Vagina (tissue), 2 donors: ENCODE measurements around the gene SPOCK2.

Experiments used
- CTCF ChIP-seq, 3 experiments: fragments of 450-650 bp in 2 of 3; fragments of 200-600 bp in 1 of 3; sonication (generic) in 1 of 3; IDR thresholded peaks; one replicate each; pipeline ENCODE4 v1.5.1; 2017 to 2019; ENCODE audit warnings: antibody characterized with exemption in 3 of 3, mild to moderate bottlenecking in 2 of 3, moderate library complexity in 2 of 3
- POLR2A ChIP-seq, 2 donors: fragments of 450-650 bp; IDR thresholded peaks; one replicate each; pipeline ENCODE4 v1.6.1; 2017; ENCODE audit warnings: antibody characterized with exemption in 2 of 2, mild to moderate bottlenecking in 2 of 2, moderate library complexity in 2 of 2

DNA sequence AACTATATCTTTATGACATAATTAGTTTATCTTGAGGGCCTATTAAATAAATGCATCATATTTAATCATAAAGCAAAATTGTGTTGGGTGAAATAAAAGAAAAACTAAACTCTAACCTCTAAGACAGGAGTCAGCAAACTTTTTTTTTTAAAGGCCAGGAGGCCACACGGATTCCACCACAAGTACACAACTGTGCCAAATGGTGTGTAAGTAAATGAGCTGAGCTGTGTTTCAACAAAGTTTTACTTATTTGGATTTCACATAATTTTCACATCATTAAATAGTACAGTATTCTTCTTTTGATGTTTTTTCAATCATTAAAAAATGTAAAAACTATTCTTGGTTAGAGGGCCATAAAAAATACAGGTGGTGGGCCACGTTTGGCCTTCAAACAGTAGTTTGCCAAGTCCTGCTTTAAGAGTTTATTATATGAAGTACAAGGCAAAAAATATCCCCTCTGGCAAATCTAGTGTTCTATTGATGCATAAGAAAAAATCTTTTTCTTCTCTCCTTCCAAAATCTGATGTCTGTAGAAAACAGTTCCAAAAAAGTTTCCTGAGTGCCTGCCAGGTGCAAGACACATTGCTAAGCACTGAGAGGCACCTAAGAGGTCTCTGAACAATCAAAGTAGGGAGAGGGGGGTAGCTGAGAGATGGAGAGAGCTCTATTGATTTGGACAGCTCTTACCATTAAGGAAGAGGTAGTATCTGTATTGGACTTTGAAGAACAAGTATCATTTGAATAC is 26.5 kb upstream of the SPOCK2 start:
- TF ChIP-seq CTCF (IDR thresholded peaks at IDR 0.05) (no peak), POLR2A (IDR thresholded peaks at IDR 0.05) (no peak)
